Measurements from ENCODE around the gene NACC1.

DNA sequence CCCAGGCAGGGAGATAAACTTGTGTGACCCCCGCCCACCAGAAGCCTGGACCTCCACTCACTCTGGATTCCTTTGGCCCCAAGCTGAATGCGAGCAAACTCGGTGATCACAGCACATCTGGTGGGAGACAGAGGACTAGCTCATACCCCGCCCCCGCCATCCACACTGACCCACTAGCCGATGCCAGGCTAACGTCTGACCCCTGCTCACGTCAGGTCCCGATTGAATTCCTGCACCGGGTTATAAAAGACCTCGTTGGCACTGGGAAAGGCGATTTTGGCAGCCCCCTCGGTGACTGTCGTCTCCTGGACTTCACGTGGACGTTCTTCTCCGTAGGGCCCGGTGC lies 2.2 kb upstream of the NACC1 start:
- no peak for TF ChIP-seq POLR2A (IDR thresholded peaks at IDR 0.05; ENCODE audit: low read length)
- TF ChIP-seq GATA1 (IDR thresholded peaks at IDR 0.05; ENCODE audit: low read depth, low read length) = no peak
